Right cardiac atrium (tissue), 5 donors: Measurements from ENCODE around the gene CELF3. TPM values are rescaled to one million over a fixed set of nuclear protein-coding genes. Genes with fewer than 3 reads are reported as not detected.

Experiments
- ATAC-seq, 2 donors: fragments of 200-7000 bp; cut with Tn5 transposase; one replicate each; pipeline versions ENCODE4 v1.8.0 to v1.9.1; 2020; ENCODE audit warnings: moderate library complexity in 2 of 2, mild to moderate bottlenecking in 1 of 2
- DNase-seq, 3 donors: peaks; one replicate each; pipeline ENCODE4 v3.0.0-alpha.2; 2020
- H3K27ac ChIP-seq: one replicate; pipeline ENCODE4 v1.5.1; 2013; ENCODE audit warnings: mild to moderate bottlenecking, low read length, control low read depth, moderate library complexity
- H3K27me3 ChIP-seq: one replicate; pipeline ENCODE4 v1.6.1; 2013; ENCODE audit not compliant: control insufficient read depth, insufficient read depth
- H3K4me1 ChIP-seq: one replicate; pipeline ENCODE4 v1.6.1; 2013; ENCODE audit warnings: low read length; ENCODE audit not compliant: control insufficient read depth, insufficient read depth
- H3K4me3 ChIP-seq: one replicate; pipeline ENCODE4 v1.5.1; 2013; ENCODE audit warnings: low read length, control low read depth
- H3K9me3 ChIP-seq: one replicate; pipeline ENCODE4 v1.6.1; 2013; ENCODE audit warnings: low read length; ENCODE audit not compliant: control insufficient read depth
- WGBS: extraction: QIAGEN DNeasy Blood & Tissue Kit; methylation state at CpG from one replicate; pipeline ENCODE4 v1.1.7; 2013; 5-methylcytosine and 5-hydroxymethylcytosine counted together
- intact Hi-C, 4 donors: fragments of 100-400 bp; cut with DNase I; formaldehyde crosslinking; loops; one replicate each; pipeline versions ENCODE4 v1.11.0 to v1.14.0; 2022 to 2023
- polyA plus RNA-seq: library from polyadenylated mRNA; stranded (reverse); fragments of 200-250 nt; gene quantifications from one replicate; pipeline ENCODE4 v1.2.3, GENCODE V29; 2013
- total RNA-seq, 4 donors: library from RNA; stranded (reverse); fragmentation: NEBNext Ultra II Directional; extraction: Animal tissue kit (Norgen Biotek cat#: 25700); gene quantifications; one replicate each; pipeline ENCODE4 v1.2.1, GENCODE V29; 2021
- donor health status: healthy with polysubstance abuse.
- donor health status: DM: no; HTN: yes; CAD: no.
- donor health status: DM: no; HTN: no; CAD: no.
- donor health status: DM: no; HTN: yes; CAD: no; lungs with severe emphysema.
- donor health status: DM: yes; HTN: yes; CAD: no.

Gene CELF3
- total and polyA plus RNA-seq, 5 donors, result 0.18 to 0.19 TPM; not detected in 3

DNA sequence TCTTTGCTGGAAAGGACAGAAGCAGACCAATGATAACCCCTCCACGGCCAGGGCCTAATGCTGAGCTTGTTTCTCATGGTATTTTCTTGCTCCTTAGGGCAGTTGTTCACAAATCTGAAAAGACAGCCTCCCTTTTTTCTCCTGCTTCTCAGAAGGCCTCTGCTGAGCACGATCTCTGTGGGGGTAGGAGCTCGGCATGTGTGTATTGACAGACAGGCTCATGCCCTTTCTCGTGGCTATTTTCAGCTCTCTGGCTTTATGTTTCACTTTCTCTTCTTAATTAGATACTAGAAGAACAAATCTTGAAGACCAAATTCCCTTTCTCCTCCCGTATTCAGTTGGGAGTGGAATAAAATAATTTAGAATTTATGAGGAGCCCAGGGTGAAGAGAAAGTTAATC, 4.0 kb upstream of the CELF3 start:
- 4% methylated on average over 5 of the region's 5 CpGs for WGBS
- Histone ChIP-seq H3K4me3 (peak overlapping the region; percentile 79), H3K4me1 (no peaks in the 10 kb centered on the region), H3K9me3 (no peaks in the 10 kb centered on the region), H3K27me3 (no peaks in the 10 kb centered on the region), H3K27ac (peak overlapping the region; percentile 79)
- DNase-seq, result no peak
- ATAC-seq, result peak; percentile 55 to 58
- intact Hi-C loops, result no loop called here

DNA sequence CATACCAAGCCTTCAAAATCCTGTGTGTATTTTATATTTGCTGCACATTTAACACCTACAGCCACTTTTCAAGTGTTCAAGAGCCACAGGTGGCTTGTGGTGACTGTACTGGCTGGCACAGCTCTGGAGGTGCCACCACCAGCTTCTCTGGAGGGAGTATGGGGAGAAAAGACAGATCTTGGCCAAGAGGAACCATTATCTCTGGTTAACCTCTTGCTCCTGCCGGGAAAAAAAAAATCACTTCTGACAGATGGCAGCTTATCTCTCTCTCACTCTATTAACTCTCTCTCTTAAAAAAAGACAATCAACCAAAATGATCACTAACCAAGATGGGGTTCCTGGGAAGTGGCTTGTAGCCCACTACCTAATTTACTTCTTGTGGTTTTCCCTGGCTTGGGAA, 3.5 kb upstream of the CELF3 start:
- no peak for ATAC-seq

DNA sequence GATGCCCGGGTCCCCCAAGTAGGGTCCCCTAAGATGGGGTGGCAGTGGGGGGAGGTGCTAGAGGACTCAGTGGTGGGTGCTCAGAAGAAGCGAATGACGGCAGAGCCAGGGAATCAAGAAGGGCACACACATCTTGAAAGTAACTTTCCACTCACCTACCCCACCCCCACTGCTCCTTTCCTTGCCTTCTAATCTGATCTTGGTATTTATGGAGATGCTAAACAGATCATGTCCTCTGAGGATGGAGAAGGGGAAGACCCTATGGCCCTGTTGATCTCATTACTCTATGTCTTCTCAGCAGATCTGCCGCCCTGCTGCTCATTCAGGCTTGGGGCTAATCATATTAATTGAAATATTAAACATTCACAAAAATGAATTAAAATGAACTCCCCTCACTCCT, 2.1 kb upstream of the CELF3 start:
- Histone ChIP-seq H3K27me3 (no peaks in the 10 kb centered on the region), H3K4me1 (no peaks in the 10 kb centered on the region), H3K27ac (no peak overlapping the region), H3K4me3 (no peak overlapping the region), H3K9me3 (no peaks in the 10 kb centered on the region)
- intact Hi-C loops, result no loop called here
- no peak for ATAC-seq
- no peak for DNase-seq
- WGBS, result 86% methylated on average over 4 of the region's 4 CpGs

More for the DNA sequence above, 3.5 kb upstream of the CELF3 start:
- intact Hi-C loops, result no loop called here
- 27% methylated on average over 1 of the region's 1 CpG for WGBS
- no peak overlapping the region for H3K4me3 ChIP-seq
- no peaks in the 10 kb centered on the region for H3K9me3 ChIP-seq
- no peaks in the 10 kb centered on the region for H3K27me3 ChIP-seq
- DNase-seq, result no peak
- no peaks in the 10 kb centered on the region for H3K4me1 ChIP-seq
- H3K27ac ChIP-seq, result peak overlapping the region; percentile 49

DNA sequence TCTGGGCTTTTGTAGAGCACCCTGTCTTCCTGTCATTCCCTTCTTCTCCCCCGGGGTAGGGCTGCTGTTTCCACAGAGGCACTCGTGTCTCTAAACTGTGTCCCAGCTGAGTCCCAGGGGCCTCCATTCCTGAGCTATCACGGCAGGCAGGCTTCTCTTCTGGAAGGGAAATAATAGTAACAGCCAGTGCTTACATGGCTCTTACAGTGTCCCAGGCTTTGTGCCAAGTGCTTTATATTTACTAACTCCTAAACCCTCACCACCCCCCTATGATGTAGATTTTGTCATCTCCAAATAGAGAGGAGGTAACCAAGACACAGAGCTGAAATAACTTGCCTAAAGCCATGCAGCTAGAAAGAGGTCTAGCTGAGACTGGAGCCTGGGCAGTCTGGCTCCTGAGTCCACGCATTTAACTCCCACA, 1.4 kb upstream of the CELF3 start:
- Histone ChIP-seq H3K4me1 (no peaks in the 10 kb centered on the region), H3K4me3 (no peak overlapping the region), H3K9me3 (no peaks in the 10 kb centered on the region), H3K27me3 (no peaks in the 10 kb centered on the region), H3K27ac (no peak overlapping the region)
- 21% methylated on average over 4 of the region's 4 CpGs for WGBS
- no peak for DNase-seq
- peak in 1 of 2 donors; percentile 34 for ATAC-seq
- intact Hi-C loops, result no loop called here

DNA sequence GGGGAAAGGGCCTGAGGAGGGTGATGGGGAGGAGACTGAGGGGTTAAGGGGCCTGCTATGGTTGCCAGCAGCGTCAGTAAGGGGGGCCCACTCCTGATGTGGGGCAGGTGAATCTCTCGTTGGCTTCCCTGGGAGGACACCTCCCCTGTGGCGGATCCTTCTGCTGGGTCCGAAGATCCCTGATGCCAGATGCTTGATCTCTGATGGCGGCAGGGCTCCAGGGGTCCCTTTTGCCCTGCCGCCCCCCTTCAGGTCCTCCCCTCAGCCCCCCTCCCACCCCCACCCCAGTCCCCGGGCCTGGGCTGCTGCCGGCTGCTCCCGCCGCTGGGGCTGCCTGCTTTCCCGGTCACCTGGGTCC, 219 bp downstream of the CELF3 start:
- Histone ChIP-seq H3K4me3 (no peak overlapping the region), H3K27me3 (no peaks in the 10 kb centered on the region), H3K27ac (no peak overlapping the region), H3K4me1 (no peaks in the 10 kb centered on the region), H3K9me3 (no peaks in the 10 kb centered on the region)
- WGBS, result 3% methylated on average over 11 of the region's 11 CpGs
- intact Hi-C loops, result no loop called here
- ATAC-seq (no peak), DNase-seq (no peak)

DNA sequence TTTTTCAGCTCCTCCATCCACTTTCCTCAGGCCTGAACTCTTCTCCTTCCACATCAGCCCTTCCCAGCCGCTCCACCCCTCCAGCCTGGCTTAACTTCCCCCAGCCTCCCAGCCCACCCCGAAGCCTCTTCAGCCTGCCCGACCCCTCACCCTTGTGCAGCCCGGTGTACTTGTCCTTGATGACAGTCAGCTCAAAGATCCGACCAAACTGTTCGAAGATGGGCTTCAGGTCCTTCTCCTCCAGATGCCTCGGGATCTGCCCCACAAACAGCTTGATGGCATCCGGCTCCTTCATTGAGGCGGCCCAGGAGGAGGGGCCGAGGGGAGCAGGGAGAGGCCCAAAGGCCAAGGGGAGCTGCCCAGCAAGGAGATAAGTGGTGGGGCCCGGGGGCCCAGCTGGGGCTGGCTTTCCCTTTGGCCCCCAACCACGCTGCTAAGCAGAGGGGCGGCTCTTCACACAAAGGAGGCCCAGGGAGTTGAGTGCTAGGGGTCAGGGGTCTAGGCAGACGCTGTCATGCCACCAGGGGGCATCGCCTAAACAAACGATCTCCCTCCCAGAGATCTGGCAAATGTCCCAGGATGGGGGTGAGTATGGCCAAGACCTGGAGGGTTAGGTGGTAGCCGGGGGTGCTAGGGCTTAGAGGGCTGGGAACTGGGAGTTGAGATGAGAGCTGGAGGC, 738 bp downstream of the CELF3 start:
- intact Hi-C loops, result no loop called here
- DNase-seq, result no peak
- no peaks in the 10 kb centered on the region for H3K9me3 ChIP-seq
- H3K4me1 ChIP-seq, result no peaks in the 10 kb centered on the region
- H3K4me3 ChIP-seq, result no peak overlapping the region
- no peak for ATAC-seq
- no peaks in the 10 kb centered on the region for H3K27me3 ChIP-seq
- WGBS, result 33% methylated on average over 17 of the region's 17 CpGs
- H3K27ac ChIP-seq, result no peak overlapping the region

DNA sequence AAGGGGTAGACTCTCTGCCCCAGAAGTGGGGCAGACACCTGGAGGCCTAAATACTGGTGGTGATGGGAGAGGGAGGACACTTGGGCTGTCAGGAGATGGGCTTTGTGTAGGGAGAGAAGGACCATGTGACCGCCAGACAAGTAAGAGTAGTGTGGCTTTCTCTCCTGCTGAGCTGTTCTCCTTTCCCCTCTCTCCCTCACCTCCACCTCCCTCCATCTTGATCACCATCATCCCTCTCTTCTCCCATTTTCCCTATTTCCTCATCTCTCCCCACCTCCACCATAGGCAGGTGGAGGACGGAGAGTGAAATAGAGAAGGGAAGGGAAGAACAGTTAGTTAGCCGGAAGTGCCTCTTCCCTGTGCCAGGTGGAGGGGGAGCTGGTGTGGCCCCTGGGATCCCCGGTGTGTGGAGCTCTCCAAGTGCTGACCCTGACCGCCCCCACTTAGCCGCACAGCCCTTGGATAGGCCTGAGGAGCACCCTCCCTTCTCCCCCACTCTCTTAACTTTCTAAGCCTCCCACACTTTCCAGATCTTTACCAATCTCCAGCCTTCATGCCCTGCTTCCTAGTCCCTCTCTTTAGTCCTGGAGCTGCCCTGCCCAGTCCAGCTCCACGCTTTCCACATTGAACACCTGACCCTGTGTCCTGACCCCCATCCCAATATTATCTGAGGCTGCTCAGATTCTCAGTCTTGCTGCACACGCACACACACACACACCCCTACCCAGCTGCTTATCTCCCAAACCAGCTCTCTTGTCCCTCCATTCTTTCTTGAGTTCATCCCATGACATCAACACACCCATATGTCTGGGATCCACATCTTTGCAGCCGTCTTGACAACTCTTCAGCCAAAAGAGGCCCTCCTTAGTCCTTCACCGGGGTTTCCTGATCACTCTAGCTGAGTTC, 1.5 kb downstream of the CELF3 start:
- ATAC-seq (no peak), DNase-seq (no peak)
- H3K4me3 ChIP-seq, result no peak overlapping the region
- intact Hi-C loops, result no loop called here
- H3K9me3 ChIP-seq, result no peaks in the 10 kb centered on the region
- H3K4me1 ChIP-seq, result no peaks in the 10 kb centered on the region
- H3K27ac ChIP-seq, result no peak overlapping the region
- H3K27me3 ChIP-seq, result no peaks in the 10 kb centered on the region
- 68% methylated on average over 10 of the region's 10 CpGs for WGBS

DNA sequence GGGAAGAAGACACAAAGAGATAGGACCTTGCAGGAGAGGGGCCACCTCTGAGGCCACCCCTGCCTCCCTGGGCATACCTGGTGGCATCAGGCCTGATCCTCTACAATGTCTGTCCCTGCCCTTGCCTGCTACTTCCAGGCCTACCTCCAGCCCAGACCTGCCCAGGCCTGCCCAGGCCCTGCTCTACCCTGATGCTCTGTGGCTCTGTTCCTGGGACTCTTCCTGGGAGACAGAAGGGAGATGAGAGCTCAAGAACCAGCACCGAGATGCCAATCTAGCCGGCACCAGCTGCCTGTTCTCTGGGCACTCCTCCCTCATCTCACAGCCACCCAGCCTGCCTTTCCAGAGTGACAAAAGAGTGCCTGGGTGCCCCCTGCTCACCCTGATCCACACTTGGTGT, 2.7 kb downstream of the CELF3 start:
- intact Hi-C loops, result no loop called here
- no peaks in the 10 kb centered on the region for H3K27me3 ChIP-seq
- H3K9me3 ChIP-seq, result no peaks in the 10 kb centered on the region
- H3K4me1 ChIP-seq, result no peaks in the 10 kb centered on the region
- 87% methylated on average over 2 of the region's 2 CpGs for WGBS
- DNase-seq (no peak), ATAC-seq (no peak)
- H3K4me3 ChIP-seq, result no peak overlapping the region
- no peak overlapping the region for H3K27ac ChIP-seq

DNA sequence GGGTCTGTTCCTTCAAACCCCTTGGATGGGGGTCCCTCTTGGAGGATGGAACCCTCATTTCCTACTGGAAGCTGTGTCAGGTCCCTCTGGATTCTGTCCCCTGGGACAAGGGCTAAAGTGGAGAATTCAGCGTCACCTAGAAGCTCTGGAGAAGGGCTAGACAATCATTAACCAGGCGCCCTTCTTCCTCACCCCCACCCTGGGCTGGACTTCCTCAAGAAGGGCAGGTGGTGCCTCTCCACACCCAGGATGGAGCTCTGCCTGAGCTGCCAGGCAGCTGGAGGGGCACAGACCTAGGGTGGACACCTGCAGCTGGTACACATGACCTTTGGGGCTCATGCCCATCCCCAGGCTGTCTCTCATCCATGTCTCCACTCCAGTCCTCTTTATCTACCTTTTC, 3.6 kb downstream of the CELF3 start:
- no peaks in the 10 kb centered on the region for H3K27me3 ChIP-seq
- WGBS, result 82% methylated on average over 2 of the region's 2 CpGs
- intact Hi-C loops, result no loop called here
- H3K27ac ChIP-seq, result no peak overlapping the region
- DNase-seq (no peak), ATAC-seq (no peak)
- no peak overlapping the region for H3K4me3 ChIP-seq
- no peaks in the 10 kb centered on the region for H3K9me3 ChIP-seq
- no peaks in the 10 kb centered on the region for H3K4me1 ChIP-seq

DNA sequence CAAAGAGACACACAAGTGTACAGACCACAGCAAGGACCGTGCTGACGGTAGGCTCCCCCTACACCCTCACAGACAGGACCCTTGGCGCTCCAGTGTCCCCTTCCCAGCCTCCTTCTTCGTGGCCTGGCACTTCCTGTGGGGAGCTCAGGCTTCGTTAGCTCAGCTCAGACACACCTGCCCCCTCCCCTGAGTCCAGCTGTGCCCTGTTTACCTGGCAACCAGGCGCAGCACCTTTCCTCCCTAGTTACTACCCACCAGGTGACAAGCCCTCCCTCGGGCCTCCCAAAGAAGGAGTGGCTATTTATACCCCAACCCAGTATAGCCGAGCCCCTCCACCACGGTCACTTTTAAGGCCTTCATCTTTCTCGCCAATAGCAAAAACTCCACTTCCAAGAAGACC, 4.7 kb downstream of the CELF3 start:
- Histone ChIP-seq H3K4me3 (no peak overlapping the region), H3K4me1 (no peaks in the 10 kb centered on the region), H3K27me3 (no peaks in the 10 kb centered on the region), H3K9me3 (no peaks in the 10 kb centered on the region), H3K27ac (no peak overlapping the region)
- WGBS, result 63% methylated on average over 10 of the region's 10 CpGs
- intact Hi-C loops, result no loop called here
- DNase-seq (no peak), ATAC-seq (no peak)

DNA sequence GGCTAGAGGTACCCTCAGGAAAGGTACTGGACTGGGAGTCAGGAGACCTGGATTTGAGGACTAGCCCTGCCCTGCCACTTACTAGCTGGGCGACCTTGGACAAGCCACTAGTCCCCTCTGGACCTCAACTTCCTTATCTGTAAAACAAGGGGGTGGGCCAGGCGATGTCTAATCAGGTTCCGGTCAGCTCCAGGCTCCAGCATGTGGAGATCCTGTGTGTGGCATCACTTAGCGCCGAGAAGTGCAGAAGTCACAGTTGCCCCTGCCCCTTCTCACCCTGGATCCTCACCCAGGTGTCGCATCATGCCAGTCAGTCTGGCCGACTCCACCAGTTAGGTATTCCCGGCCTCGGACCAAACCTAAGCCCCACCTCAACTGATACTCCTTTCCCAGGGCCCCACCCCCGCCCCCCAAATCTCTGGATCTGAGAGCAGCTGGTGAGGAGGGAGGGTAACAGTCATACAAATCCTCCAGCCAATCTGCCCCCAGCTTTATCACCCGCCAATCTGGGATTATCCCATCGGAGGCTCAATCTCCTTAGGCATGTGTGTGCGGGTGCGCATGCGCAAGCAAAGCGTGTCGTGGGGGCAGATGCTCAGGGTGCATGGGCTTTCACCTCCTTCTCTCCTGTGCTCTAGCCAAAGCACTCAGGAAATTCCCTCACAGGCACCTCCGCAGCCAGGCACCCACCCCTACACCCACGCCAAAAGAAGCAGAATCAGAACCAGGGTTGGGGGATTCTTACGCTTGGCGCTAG, 5.4 kb downstream of the CELF3 start:
- no peak for ATAC-seq
- Histone ChIP-seq H3K9me3 (no peaks in the 10 kb centered on the region), H3K27me3 (no peaks in the 10 kb centered on the region), H3K4me3 (no peak overlapping the region), H3K4me1 (no peaks in the 10 kb centered on the region), H3K27ac (no peak overlapping the region)
- DNase-seq, result no peak
- 75% methylated on average over 21 of the region's 21 CpGs for WGBS
- intact Hi-C loops, result no loop called here
